HCT116 (cell line): Measurements from ENCODE around the gene CSGALNACT2. TPM values are rescaled to one million over a fixed set of nuclear protein-coding genes. Genes with fewer than 3 reads are reported as not detected.

Experiments
- ATAC-seq: fragments of 200-7000 bp; cut with Tn5 transposase; 2 replicates; pipeline ENCODE4 v1.9.1; 2020; ENCODE audit warnings: mild to moderate bottlenecking, moderate library complexity
- BruUV-seq: library from RNA; stranded (reverse); fragments of 400-500 nt; replicated peaks from 2 replicates; lab custom pipeline; 2021; lab: Mats Ljungman, UMichigan
- CTCF ChIA-PET: fragments of 300-600 bp; sonication (Branson Sonifier 250); formaldehyde crosslinking; loops from one replicate; lab custom pipeline; 2021; ENCODE audit warnings: antibody characterized with exemption; lab: Charles Lee
- POLR2A ChIA-PET: fragments of 300-600, 350-600 bp; sonication (Branson Sonifier 250); formaldehyde crosslinking; loops from one replicate; lab custom pipeline; 2021; ENCODE audit warnings: antibody characterized with exemption; lab: Charles Lee
- RAD21 ChIA-PET, 2 experiments: fragments of 300-600 bp; sonication (Branson Sonifier 250); formaldehyde crosslinking; loops; one replicate each; lab custom pipeline; 2023; ENCODE audit warnings: low total read pairs in 2 of 2; ENCODE audit not compliant: uncharacterized antibody in 2 of 2, unreplicated experiment in 2 of 2, low non-redundant PET in 1 of 2; lab: Charles Lee
- DNase-seq: peaks from one replicate; pipeline ENCODE4 v3.0.0-alpha.2; 2010; ENCODE audit warnings: low read depth, low spot score
- H2AFZ ChIP-seq: fragments of 200-600 bp; shearing (Covaris generic), sonication (generic); 2 replicates; pipeline ENCODE4 v1.6.1; 2017; ENCODE audit warnings: low read depth, mixed run types, mixed read lengths, antibody characterized with exemption, low read length; ENCODE audit not compliant: poor library complexity, severe bottlenecking
- H3K27ac ChIP-seq: 2 replicates; pipeline ENCODE4 v1.5.1; 2012; ENCODE audit warnings: low read depth, low read length
- H3K27me3 ChIP-seq: fragments of 200-600 bp; sonication (generic); 2 replicates; pipeline ENCODE4 v1.6.1; 2016; ENCODE audit warnings: mixed run types, low read length, mixed read lengths; ENCODE audit not compliant: insufficient read depth
- H3K36me3 ChIP-seq, 2 experiments: fragments of 200-500 bp in 1 of 2; fragments of 200-600 bp in 1 of 2; sonication (Bioruptor generic) in 1 of 2; sonication (generic) in 1 of 2; 2 replicates each; pipeline versions ENCODE4 v1.5.1 to v1.6.1; 2014 to 2016; ENCODE audit warnings: low read length in 2 of 2, inconsistent platforms in 1 of 2, mixed read lengths in 1 of 2, mixed run types in 1 of 2; ENCODE audit not compliant: insufficient read depth in 2 of 2, control insufficient read depth in 1 of 2
- H3K4me1 ChIP-seq, 2 experiments: fragments of 200-600 bp in 1 of 2; sonication (generic) in 1 of 2; 2 replicates each; pipeline versions ENCODE4 v1.5.1 to v1.6.1; 2012 to 2017; ENCODE audit warnings: low read length in 2 of 2, inconsistent platforms in 1 of 2, mild to moderate bottlenecking in 1 of 2, mixed read lengths in 1 of 2, mixed run types in 1 of 2, moderate library complexity in 1 of 2; ENCODE audit not compliant: insufficient read depth in 2 of 2, control insufficient read depth in 1 of 2
- H3K4me2 ChIP-seq: fragments of 200-600 bp; sonication (generic); 2 replicates; pipeline ENCODE4 v1.6.1; 2017; ENCODE audit warnings: mixed run types, low read length, mixed read lengths
- H3K4me3 ChIP-seq, 2 experiments: fragments of 200-600 bp in 1 of 2; sonication (generic) in 1 of 2; replicated peaks in 1 of 2; 2 replicates each; pipeline ENCODE4 v1.5.1; 2011 to 2016; ENCODE audit warnings: low read length in 2 of 2, control low read depth in 1 of 2, low read depth in 1 of 2, mild to moderate bottlenecking in 1 of 2, mixed read lengths in 1 of 2, mixed run types in 1 of 2
- H3K79me2 ChIP-seq: fragments of 200-600 bp; sonication (generic); 2 replicates; pipeline ENCODE4 v1.6.1; 2017; ENCODE audit warnings: mild to moderate bottlenecking, mixed run types, low read length, moderate library complexity, mixed read lengths; ENCODE audit not compliant: insufficient read depth
- H3K9ac ChIP-seq: fragments of 200-600 bp; sonication (generic); 2 replicates; pipeline ENCODE4 v1.6.1; 2016; ENCODE audit warnings: low read length, mixed read lengths
- H3K9me2 ChIP-seq: fragments of 200-600 bp; sonication (generic), shearing (Covaris generic); 2 replicates; pipeline ENCODE4 v1.6.1; 2017; ENCODE audit warnings: mixed run types, mild to moderate bottlenecking, moderate library complexity; ENCODE audit not compliant: insufficient read depth
- H3K9me3 ChIP-seq, 2 experiments: fragments of 200-500 bp in 1 of 2; fragments of 200-600 bp in 1 of 2; sonication (Bioruptor generic) in 1 of 2; sonication (generic) in 1 of 2; 2 replicates each; pipeline ENCODE4 v1.6.1; 2014 to 2017; ENCODE audit warnings: low read length in 2 of 2, mixed read lengths in 2 of 2, inconsistent platforms in 1 of 2, low read depth in 1 of 2, mild to moderate bottlenecking in 1 of 2, mixed run types in 1 of 2, moderate library complexity in 1 of 2; ENCODE audit not compliant: control insufficient read depth in 1 of 2, insufficient read depth in 1 of 2
- H4K20me1 ChIP-seq: fragments of 200-600 bp; sonication (generic), shearing (Covaris generic); 2 replicates; pipeline ENCODE4 v1.6.1; 2017; ENCODE audit warnings: mixed run types, mild to moderate bottlenecking, moderate library complexity; ENCODE audit not compliant: insufficient read depth
- CBX3 ChIP-seq: IDR thresholded peaks from 2 replicates; pipeline ENCODE4 v1.6.1; 2012; ENCODE audit warnings: low read depth
- CEBPB ChIP-seq: IDR thresholded peaks from 2 replicates; pipeline ENCODE4 v1.6.1; 2012; ENCODE audit warnings: low read depth
- CTCF ChIP-seq, 3 experiments: fragments of 200-600 bp in 1 of 3; sonication (generic) in 1 of 3; IDR thresholded peaks in 2 of 3; conservative IDR thresholded peaks in 1 of 3; 2 replicates each; pipeline ENCODE4 v1.5.1; 2012 to 2017; ENCODE audit warnings: low read depth in 2 of 3, low read length in 2 of 3, antibody characterized with exemption in 1 of 3, borderline replicate concordance in 1 of 3, control low read depth in 1 of 3, mild to moderate bottlenecking in 1 of 3, mixed read lengths in 1 of 3, mixed run types in 1 of 3, moderate library complexity in 1 of 3; ENCODE audit not compliant: insufficient read depth in 1 of 3
- ELF1 ChIP-seq: IDR thresholded peaks from 2 replicates; pipeline ENCODE4 v1.6.1; 2012; ENCODE audit warnings: low read depth, borderline replicate concordance
- RAD21 ChIP-seq: IDR thresholded peaks from 2 replicates; pipeline ENCODE4 v1.6.1; 2012; ENCODE audit warnings: low read depth, mild to moderate bottlenecking
- ZNF274 ChIP-seq: fragments of 200-500 bp; sonication (Bioruptor generic); IDR thresholded peaks from 2 replicates; pipeline ENCODE4 v1.6.1; 2014; ENCODE audit warnings: mild to moderate bottlenecking, low read depth, low read length, inconsistent platforms
- intact Hi-C: fragments of 100-400 bp; cut with micrococcal nuclease; formaldehyde crosslinking; loops from 2 replicates; pipeline ENCODE4 v1.10.0; 2022
- total RNA-seq: library from RNA; stranded (reverse); gene quantifications from one replicate; pipeline ENCODE4 v1.2.1, GENCODE V29; 2021; ENCODE audit not compliant: unreplicated experiment

CSGALNACT2 gene
- total RNA-seq, 1 experiment from 2014 or later, result 9.9 TPM

GRCh38 chr10:43197834-43198681, 59.8 kb downstream of the CSGALNACT2 start:
- CTCF ChIA-PET, result no interaction called here
- no peak overlapping the region for H2AFZ ChIP-seq
- ATAC-seq, result no peak
- intact Hi-C loops, result no loop called here
- H3K9ac ChIP-seq, result no peak overlapping the region
- H3K36me3 ChIP-seq, result peaks cover 21 to 22% of the 10 kb centered on the region in 2 experiments; a peak in 3 of 4 replicates
- RAD21 ChIA-PET, result no interaction called here
- H3K4me3 ChIP-seq, result no peak overlapping the region
- no peaks in the 10 kb centered on the region for H4K20me1 ChIP-seq
- DNase-seq, result no peak
- no peak overlapping the region for H3K4me2 ChIP-seq
- H3K9me2 ChIP-seq, result no peaks in the 10 kb centered on the region
- peak in 2 of 3 experiments; percentile 51 to 61; a peak in 4 of 6 replicates for TF ChIP-seq CTCF (IDR thresholded peaks at IDR 0.05 in 2 of 3, conservative IDR thresholded peaks at IDR 0.05 in 1 of 3; ENCODE audit: borderline replicate concordance in 1 of 3, insufficient read depth in 1 of 3, low read depth in 2 of 3, low read length in 2 of 3)
- 0 out of 2 replicates have a peak, but pooled peaks have one; percentile 13 for TF ChIP-seq RAD21
- TF ChIP-seq ZNF274, result no peak
- TF ChIP-seq, all 23 proteins: peak for 2
- H3K79me2 ChIP-seq, result no peaks in the 10 kb centered on the region
- BruUV-seq, result no TSS peak
- H3K27ac ChIP-seq, result no peak overlapping the region
- no peaks in the 10 kb centered on the region for H3K9me3 ChIP-seq
- no peaks in the 10 kb centered on the region for H3K27me3 ChIP-seq
- peaks cover 5 to 13% of the 10 kb centered on the region in 2 experiments; a peak in 2 of 4 replicates for H3K4me1 ChIP-seq
- POLR2A ChIA-PET, result interaction anchor here (0.6 kb wide), 1 partner anchor 543 kb away, joined by 3 read pairs; no protein-coding TSS in a partner anchor

- Histone ChIP-seq H3K9me2 (no peaks in the 10 kb centered on the region), H3K4me1 (peaks cover 5 to 18% of the 10 kb centered on the region in 2 experiments; a peak in 2 of 4 replicates), H3K79me2 (no peaks in the 10 kb centered on the region), H2AFZ (no peak overlapping the region), H4K20me1 (no peaks in the 10 kb centered on the region), H3K27ac (no peak overlapping the region), H3K9ac (no peak overlapping the region), H3K36me3 (peaks cover 21 to 22% of the 10 kb centered on the region in 2 experiments; a peak in 3 of 4 replicates), H3K9me3 (no peaks in the 10 kb centered on the region), H3K4me2 (no peak overlapping the region), H3K4me3 (no peak overlapping the region), H3K27me3 (no peaks in the 10 kb centered on the region)
- RAD21 ChIA-PET, result no interaction called here
- DNase-seq (no peak), ATAC-seq (no peak)
- TF ChIP-seq CEBPB (no peak), ELF1 (no peak), CBX3 (no peak)
- CTCF ChIA-PET, result no interaction called here
- intact Hi-C loops, result no loop called here
- BruUV-seq, result no TSS peak
- POLR2A ChIA-PET, result interaction anchor here (0.6 kb wide), 1 partner anchor 544 kb away, joined by 3 read pairs; no protein-coding TSS in a partner anchor
Observed at GRCh38 chr10:43198682-43199005, 60.4 kb downstream of the CSGALNACT2 start.
